GM23338 (cell line): ENCODE data around the gene NDC1. TPM values are rescaled to one million over a fixed set of nuclear protein-coding genes. Genes with fewer than 3 reads are reported as not detected.

Experiments
- ATAC-seq: fragments of 200-7000 bp; cut with Tn5 transposase; 3 replicates; pipeline ENCODE4 v1.9.1; 2020
- DNase-seq: peaks from one replicate; pipeline ENCODE4 v3.0.0-alpha.2; 2015; ENCODE audit warnings: low spot score
- H2AFZ ChIP-seq: fragments of 200-600 bp; sonication (generic); 2 replicates; pipeline ENCODE4 v1.8.0; 2016; ENCODE audit warnings: antibody characterized with exemption, mild to moderate bottlenecking, moderate library complexity
- H3F3A ChIP-seq: fragments of 200-600 bp; sonication (generic); replicated peaks from 2 replicates; pipeline ENCODE4 v1.8.0; 2017; ENCODE audit warnings: antibody characterized with exemption, mixed run types, low read depth
- H3K27ac ChIP-seq: fragments of 200-600 bp; sonication (generic); 2 replicates; pipeline ENCODE4 v1.6.1; 2016; ENCODE audit warnings: low read depth
- H3K27me3 ChIP-seq: fragments of 200-600 bp; sonication (generic); 2 replicates; pipeline ENCODE4 v1.8.0; 2016; ENCODE audit warnings: mild to moderate bottlenecking, mixed run types, moderate library complexity; ENCODE audit not compliant: insufficient read depth
- H3K36me3 ChIP-seq: fragments of 200-600 bp; sonication (generic); 2 replicates; pipeline ENCODE4 v1.8.0; 2016; ENCODE audit warnings: mild to moderate bottlenecking; ENCODE audit not compliant: insufficient read depth
- H3K4me1 ChIP-seq: fragments of 200-600 bp; sonication (generic); 2 replicates; pipeline ENCODE4 v1.8.0; 2016; ENCODE audit warnings: mild to moderate bottlenecking, moderate library complexity; ENCODE audit not compliant: insufficient read depth
- H3K4me2 ChIP-seq: fragments of 200-600 bp; sonication (generic); 2 replicates; pipeline ENCODE4 v1.7.1; 2017; ENCODE audit warnings: mixed run types
- H3K4me3 ChIP-seq: fragments of 200-600 bp; sonication (generic); 2 replicates; pipeline ENCODE4 v1.6.1; 2016; ENCODE audit warnings: mixed run types
- H3K79me2 ChIP-seq: fragments of 200-600 bp; sonication (generic); replicated peaks from 2 replicates; pipeline ENCODE4 v1.8.0; 2017; ENCODE audit warnings: mild to moderate bottlenecking; ENCODE audit not compliant: insufficient read depth
- H3K9me2 ChIP-seq: fragments of 200-600 bp; sonication (generic); 2 replicates; pipeline ENCODE4 v1.8.0; 2017; ENCODE audit not compliant: insufficient read depth
- H4K20me1 ChIP-seq: fragments of 200-600 bp; sonication (generic); replicated peaks from 2 replicates; pipeline ENCODE4 v1.8.0; 2017; ENCODE audit warnings: mild to moderate bottlenecking; ENCODE audit not compliant: insufficient read depth
- H3K27ac Mint-ChIP-seq: 2 replicates; pipeline ENCODE4 v1.8.0; 2020; ENCODE audit warnings: inconsistent platforms, mild to moderate bottlenecking, moderate library complexity, mixed read lengths
- H3K27me3 Mint-ChIP-seq: 3 replicates; pipeline ENCODE4 v1.8.0; 2022; ENCODE audit warnings: low read depth, mild to moderate bottlenecking, moderate library complexity, mixed read lengths, inconsistent platforms; ENCODE audit not compliant: insufficient read depth, poor library complexity
- H3K36me3 Mint-ChIP-seq: 3 replicates; pipeline ENCODE4 v1.8.0; 2021; ENCODE audit warnings: low read depth, mild to moderate bottlenecking, inconsistent platforms, moderate library complexity, mixed read lengths
- H3K4me1 Mint-ChIP-seq: 3 replicates; pipeline ENCODE4 v1.8.0; 2020; ENCODE audit warnings: mild to moderate bottlenecking, inconsistent platforms, mixed read lengths
- H3K4me3 Mint-ChIP-seq: 3 replicates; pipeline ENCODE4 v1.8.0; 2021; ENCODE audit warnings: moderate library complexity, mild to moderate bottlenecking, inconsistent platforms, mixed read lengths
- H3K9me3 Mint-ChIP-seq: 3 replicates; pipeline ENCODE4 v1.8.0; 2020; ENCODE audit warnings: moderate library complexity, mild to moderate bottlenecking, inconsistent platforms, mixed read lengths
- CREB1 ChIP-seq: fragments of 250-450 bp; sonication (Bioruptor Pico); IDR thresholded peaks from 2 replicates; pipeline ENCODE4 v1.5.0; 2020; ENCODE audit warnings: low read depth, mild to moderate bottlenecking, moderate library complexity
- CTCF ChIP-seq, 2 experiments: fragments of 200-600 bp in 1 of 2; sonication (generic) in 1 of 2; conservative IDR thresholded peaks; 2 replicates each; pipeline versions ENCODE4 v1.5.1 to v1.6.1; 2016 to 2017; ENCODE audit warnings: antibody characterized with exemption in 2 of 2, low read depth in 2 of 2, mild to moderate bottlenecking in 2 of 2, moderate library complexity in 1 of 2
- ETS1 ChIP-seq: IDR thresholded peaks from 2 replicates; pipeline ENCODE4 v1.6.1; 2016; ENCODE audit warnings: antibody characterized with exemption
- EZH2 ChIP-seq: fragments of 200-600 bp; sonication (generic); IDR thresholded peaks from one replicate; pipeline ENCODE4 v1.8.0; 2017; ENCODE audit warnings: antibody characterized with exemption, mild to moderate bottlenecking, low read depth; ENCODE audit not compliant: unreplicated experiment
- EZH2phosphoT487 ChIP-seq: fragments of 200-600 bp; sonication (generic); IDR thresholded peaks from one replicate; pipeline ENCODE4 v1.8.1; 2018; ENCODE audit warnings: antibody characterized with exemption; ENCODE audit not compliant: unreplicated experiment
- JUNB ChIP-seq: IDR thresholded peaks from one replicate; pipeline ENCODE4 v1.6.1; 2016; ENCODE audit warnings: antibody characterized with exemption; ENCODE audit not compliant: unreplicated experiment
- NANOG ChIP-seq: IDR thresholded peaks from 2 replicates; pipeline ENCODE4 v1.6.1; 2016; ENCODE audit warnings: antibody characterized with exemption, borderline replicate concordance
- POLR2AphosphoS5 ChIP-seq: IDR thresholded peaks from 2 replicates; pipeline ENCODE4 v1.6.1; 2016; ENCODE audit warnings: antibody characterized with exemption, low read depth
- REST ChIP-seq: IDR thresholded peaks from one replicate; pipeline ENCODE4 v1.6.1; 2018; ENCODE audit warnings: antibody characterized with exemption; ENCODE audit not compliant: unreplicated experiment
- STAT1 ChIP-seq: IDR thresholded peaks from one replicate; pipeline ENCODE4 v1.6.1; 2016; ENCODE audit warnings: antibody characterized with exemption; ENCODE audit not compliant: unreplicated experiment
- ZNF114 ChIP-seq: fragments of 250-450 bp; sonication (Bioruptor Pico); IDR thresholded peaks from 2 replicates; pipeline ENCODE4 v1.5.0; 2020; ENCODE audit warnings: mild to moderate bottlenecking, moderate library complexity
- ZNF331 ChIP-seq: fragments of 250-450 bp; sonication (Bioruptor Pico); IDR thresholded peaks from 2 replicates; pipeline ENCODE4 v1.5.0; 2020; ENCODE audit warnings: low read depth, mild to moderate bottlenecking, moderate library complexity
- ZNF462 ChIP-seq: fragments of 250-450 bp; sonication (Bioruptor Pico); IDR thresholded peaks from 2 replicates; pipeline ENCODE4 v1.5.0; 2020; ENCODE audit warnings: mild to moderate bottlenecking, moderate library complexity
- polyA plus RNA-seq: library from polyadenylated mRNA; unstranded; fragments of >200 nt; fragmentation: Nextera tagmentation; extraction: Ambion mirVana; gene quantifications from 2 replicates; pipeline ENCODE4 v1.2.1, GENCODE V29; 2016
- total RNA-seq: library from RNA; depleted of rRNA; stranded (reverse); fragments of >200 nt; shearing (Covaris generic); gene quantifications from 2 replicates; pipeline ENCODE4 v1.2.3, GENCODE V29; 2014

Gene NDC1
- total and polyA plus RNA-seq, 2 experiments from 2014 or later, result 19.8 to 100 TPM

GRCh38 chr1:53766194-53766742 is 71.8 kb downstream of the NDC1 start:
- H3K36me3 ChIP-seq, result peaks cover 15% of the 10 kb centered on the region; the same call in 1 of the 2 replicates
- DNase-seq (no peak), ATAC-seq (no peak)
- peaks cover 8% of the 10 kb centered on the region for H3K27me3 Mint-ChIP-seq
- TF ChIP-seq CREB1 (CRISPR knock-in tag) (no peak), CTCF (conservative IDR thresholded peaks at IDR 0.05; ENCODE audit: low read depth in 2 of 2) (no peak), ZNF462 (CRISPR knock-in tag) (no peak), EZH2 (no peak), REST (no peak), NANOG (no peak), ETS1 (no peak), EZH2phosphoT487 (no peak), ZNF114 (no peak), JUNB (no peak), STAT1 (no peak), ZNF331 (CRISPR knock-in tag) (no peak), POLR2AphosphoS5 (no peak)
- H2AFZ ChIP-seq, result no peak overlapping the region
- no peaks in the 10 kb centered on the region for H3K4me1 Mint-ChIP-seq
- no peak overlapping the region for H3K27ac Mint-ChIP-seq
- no peaks in the 10 kb centered on the region for H3K4me1 ChIP-seq
- no peaks in the 10 kb centered on the region for H3K27me3 ChIP-seq
- no peaks in the 10 kb centered on the region for H3K79me2 ChIP-seq
- no peak overlapping the region for H3K4me3 ChIP-seq
- H3K36me3 Mint-ChIP-seq, result peaks cover 23% of the 10 kb centered on the region
- H3F3A ChIP-seq, result no peaks in the 10 kb centered on the region
- H3K9me3 Mint-ChIP-seq, result no peaks in the 10 kb centered on the region
- H3K9me2 ChIP-seq, result no peaks in the 10 kb centered on the region
- H3K4me3 Mint-ChIP-seq, result no peak overlapping the region
- H4K20me1 ChIP-seq, result 0 out of 2 replicates have a peak, but pooled peaks cover 2% of the 10 kb centered on the region
- H3K4me2 ChIP-seq, result no peak overlapping the region
- H3K27ac ChIP-seq, result no peak overlapping the region
